Brain microvascular endothelial cell (primary cell): ENCODE results near the gene C6orf136.

Experiments used
- DNase-seq: peaks from one replicate; pipeline ENCODE4 v3.0.0-alpha.2; 2020
- H3K27ac ChIP-seq: fragments of 250-450 bp; sonication (Bioruptor Pico); 2 replicates; pipeline ENCODE4 v1.5.1; 2020; ENCODE audit warnings: mild to moderate bottlenecking, moderate library complexity
- H3K27me3 ChIP-seq: fragments of 250-450 bp; sonication (Bioruptor Pico); replicated peaks from 2 replicates; pipeline ENCODE4 v1.5.1; 2020; ENCODE audit warnings: mild to moderate bottlenecking
- H3K36me3 ChIP-seq: fragments of 250-450 bp; sonication (Bioruptor Pico); replicated peaks from 2 replicates; pipeline ENCODE4 v1.5.1; 2020; ENCODE audit warnings: mild to moderate bottlenecking
- H3K4me3 ChIP-seq: 2 replicates; pipeline ENCODE4 v1.5.1; 2011; ENCODE audit warnings: low read depth, mild to moderate bottlenecking, control low read depth, low read length, moderate library complexity
- in situ Hi-C: cut with HindIII; loops from 2 replicates; pipeline ENCODE4 v1.10.0; 2017; ENCODE audit warnings: low sequenced_read_pairs, low pct_ligation_motif_present
- TF ChIP-seq, protein P1 (sequence below): IDR thresholded peaks from 2 replicates; pipeline ENCODE4 v1.5.1; 2011; ENCODE audit warnings: low read depth, mild to moderate bottlenecking, moderate library complexity, low read length, control low read depth, inconsistent platforms; ENCODE audit errors: missing control alignments

C6orf136 gene

DNA sequence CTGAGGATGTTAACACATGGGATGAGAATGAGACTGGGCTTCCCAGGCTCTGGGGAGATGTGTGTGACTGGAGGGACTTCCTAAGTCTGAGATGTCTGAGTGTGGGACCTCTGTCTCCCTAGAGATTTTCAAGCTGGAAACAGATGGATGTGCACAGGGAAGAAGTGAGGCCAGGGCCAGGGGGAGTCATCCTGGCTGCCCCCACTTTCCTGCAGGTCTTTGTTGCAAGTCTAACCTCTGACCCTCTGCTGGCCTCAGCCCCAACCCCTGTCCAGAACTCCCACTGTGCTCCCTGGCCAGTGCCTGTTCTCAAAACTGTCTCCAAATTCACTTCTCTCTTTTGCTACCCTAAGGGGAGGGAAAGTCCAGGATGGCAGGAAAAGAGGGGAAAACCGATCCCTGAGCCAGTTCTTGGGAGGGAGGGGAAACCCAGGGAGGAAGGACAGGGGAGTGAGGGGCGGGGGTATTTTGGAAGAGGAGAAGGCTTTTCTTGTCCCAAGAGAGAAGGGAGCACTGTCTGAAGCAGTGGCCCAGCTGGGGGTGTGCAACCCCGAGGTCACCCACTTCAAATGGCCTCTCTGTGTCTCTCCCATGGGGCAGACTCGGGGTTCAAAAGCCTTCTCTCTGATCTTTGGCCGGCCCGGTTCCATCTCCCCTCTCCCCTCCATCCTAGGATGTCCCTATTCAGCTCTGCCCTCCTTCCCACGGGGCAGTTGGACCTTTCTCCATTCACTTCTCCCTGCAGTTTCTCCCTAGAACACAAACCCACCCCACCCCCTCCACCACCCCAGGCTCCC lies 36.4 kb downstream of the C6orf136 start:
- H3K36me3 ChIP-seq: peaks cover 40% of the 10 kb centered on the region

DNA sequence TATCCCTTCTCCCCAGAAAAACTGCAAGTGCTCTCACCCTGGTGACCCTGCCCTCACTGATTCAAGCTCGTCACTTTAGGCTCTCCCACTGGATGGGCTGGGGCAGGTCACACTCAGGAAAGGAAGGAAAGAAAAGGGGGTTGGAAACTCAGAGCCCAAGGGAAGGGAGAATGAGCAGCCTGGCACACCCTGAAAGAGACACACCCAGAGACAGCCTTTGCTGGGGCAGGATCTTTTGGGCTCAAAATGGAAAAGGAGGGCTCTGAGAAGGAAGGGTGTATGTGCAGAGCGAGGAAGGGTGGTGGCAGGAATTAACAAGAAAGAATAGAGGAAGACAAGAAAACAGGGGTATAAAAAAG lies 37.0 kb downstream of the C6orf136 start:
- DNase-seq: no peak

More for the DNA sequence above, 36.4 kb downstream of the C6orf136 start:
- H3K4me3 ChIP-seq: peak overlapping the region; percentile 89
- TF ChIP-seq, protein P1, sequence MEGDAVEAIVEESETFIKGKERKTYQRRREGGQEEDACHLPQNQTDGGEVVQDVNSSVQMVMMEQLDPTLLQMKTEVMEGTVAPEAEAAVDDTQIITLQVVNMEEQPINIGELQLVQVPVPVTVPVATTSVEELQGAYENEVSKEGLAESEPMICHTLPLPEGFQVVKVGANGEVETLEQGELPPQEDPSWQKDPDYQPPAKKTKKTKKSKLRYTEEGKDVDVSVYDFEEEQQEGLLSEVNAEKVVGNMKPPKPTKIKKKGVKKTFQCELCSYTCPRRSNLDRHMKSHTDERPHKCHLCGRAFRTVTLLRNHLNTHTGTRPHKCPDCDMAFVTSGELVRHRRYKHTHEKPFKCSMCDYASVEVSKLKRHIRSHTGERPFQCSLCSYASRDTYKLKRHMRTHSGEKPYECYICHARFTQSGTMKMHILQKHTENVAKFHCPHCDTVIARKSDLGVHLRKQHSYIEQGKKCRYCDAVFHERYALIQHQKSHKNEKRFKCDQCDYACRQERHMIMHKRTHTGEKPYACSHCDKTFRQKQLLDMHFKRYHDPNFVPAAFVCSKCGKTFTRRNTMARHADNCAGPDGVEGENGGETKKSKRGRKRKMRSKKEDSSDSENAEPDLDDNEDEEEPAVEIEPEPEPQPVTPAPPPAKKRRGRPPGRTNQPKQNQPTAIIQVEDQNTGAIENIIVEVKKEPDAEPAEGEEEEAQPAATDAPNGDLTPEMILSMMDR: no peak
- no peaks in the 10 kb centered on the region for H3K27me3 ChIP-seq
- in situ Hi-C loops: no loop called here
- H3K27ac ChIP-seq: peak overlapping the region; percentile 84
- DNase-seq: no peak

DNA sequence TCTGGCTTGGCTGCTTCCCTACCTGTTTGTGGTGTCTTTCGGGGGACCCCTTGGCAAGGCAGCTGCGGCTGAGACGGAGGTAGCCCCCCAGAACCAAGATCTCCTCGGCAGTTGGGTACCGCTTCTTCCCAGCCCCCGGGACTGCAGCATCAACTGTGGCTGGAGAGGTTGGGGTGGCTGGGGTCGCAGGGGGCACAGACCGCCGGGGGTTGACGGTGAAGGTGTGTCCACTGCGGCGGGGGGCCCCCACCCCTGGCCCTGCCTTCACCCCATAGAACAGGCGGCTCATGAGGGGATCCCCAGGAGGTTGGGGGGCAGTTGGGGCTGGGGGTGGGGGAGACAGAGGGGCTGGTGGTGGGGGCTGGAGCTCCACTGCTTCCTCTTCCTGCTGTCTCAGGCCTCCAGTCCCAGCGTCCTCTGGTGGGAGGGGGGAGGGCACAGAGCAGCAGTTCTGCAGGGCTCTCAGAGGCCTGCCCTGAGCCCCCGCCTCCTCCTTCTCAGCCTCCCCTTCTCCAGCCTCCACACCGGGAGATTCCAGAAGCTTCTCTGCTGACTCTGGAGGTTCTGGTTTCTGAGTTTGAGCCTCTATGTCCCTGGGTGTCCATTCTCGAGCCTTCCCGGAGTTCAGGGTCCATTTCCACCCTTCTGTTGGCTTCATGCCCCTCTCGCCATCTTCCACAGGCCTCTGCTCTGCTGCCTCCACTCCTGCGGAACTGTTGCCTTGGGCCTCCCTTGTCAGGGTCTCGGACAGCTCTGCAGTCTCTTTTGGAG lies 37.6 kb downstream of the C6orf136 start:
- TF ChIP-seq, protein P1: no peak
- H3K27ac ChIP-seq: peak overlapping the region; percentile 85
- in situ Hi-C loops: no loop called here
- no peaks in the 10 kb centered on the region for H3K27me3 ChIP-seq
- no peak for DNase-seq
- peaks cover 33% of the 10 kb centered on the region for H3K36me3 ChIP-seq
- H3K4me3 ChIP-seq: peak overlapping the region; percentile 89

More for the DNA sequence above, 37.0 kb downstream of the C6orf136 start:
- peaks cover 35% of the 10 kb centered on the region for H3K36me3 ChIP-seq
- in situ Hi-C loops: no loop called here
- peak overlapping the region; percentile 84 for H3K27ac ChIP-seq
- TF ChIP-seq, protein P1: no peak
- peak overlapping the region; percentile 89 for H3K4me3 ChIP-seq
- H3K27me3 ChIP-seq: no peaks in the 10 kb centered on the region

DNA sequence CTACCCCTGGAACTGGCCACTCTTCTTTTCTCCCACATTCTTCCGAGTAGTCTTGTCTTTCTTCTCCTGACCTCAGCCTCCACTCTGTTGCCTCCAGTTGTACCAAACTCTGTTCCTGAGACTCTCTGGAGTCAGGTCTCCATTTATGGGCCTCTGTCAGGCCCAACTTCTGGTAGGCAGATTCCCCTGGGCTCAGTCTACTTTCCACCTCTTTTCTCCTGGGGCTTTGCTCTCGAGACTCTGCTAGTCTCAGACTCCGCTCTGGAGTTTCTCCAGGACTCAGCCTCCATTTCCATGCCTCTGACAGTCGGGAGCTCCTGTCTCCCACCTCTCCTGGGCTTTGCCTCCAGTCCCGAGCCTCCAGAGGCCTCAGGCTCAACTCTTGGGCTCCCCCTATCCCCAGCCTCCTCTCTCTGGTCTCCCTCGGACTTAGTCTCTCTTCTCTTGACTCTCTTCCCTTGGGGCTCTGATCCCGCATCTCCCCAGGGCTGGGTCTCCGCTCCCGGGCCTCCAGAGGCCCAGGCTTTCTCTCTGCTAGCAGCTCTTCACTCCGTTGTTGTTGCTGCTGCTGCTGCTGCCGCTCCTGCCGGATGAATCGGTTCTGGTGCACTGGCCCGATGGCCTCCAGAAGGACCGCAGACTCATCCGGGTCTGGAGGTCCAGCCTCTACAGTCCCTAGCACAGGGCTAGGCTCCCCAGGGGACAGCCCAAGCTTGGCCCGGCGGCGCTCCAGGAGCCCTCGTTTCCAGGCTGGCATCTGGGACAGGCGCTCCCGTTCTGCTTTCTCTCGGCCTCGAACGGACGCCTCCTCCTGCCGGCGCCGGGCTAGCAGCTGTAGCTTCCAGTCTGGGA lies 38.5 kb downstream of the C6orf136 start:
- TF ChIP-seq, protein P1: peak; percentile 60
- no peak for DNase-seq
- peak overlapping the region; percentile 89 for H3K4me3 ChIP-seq
- peaks cover 25% of the 10 kb centered on the region for H3K36me3 ChIP-seq
- H3K27ac ChIP-seq: peak overlapping the region; percentile 85
- in situ Hi-C loops: no loop called here
- no peaks in the 10 kb centered on the region for H3K27me3 ChIP-seq

DNA sequence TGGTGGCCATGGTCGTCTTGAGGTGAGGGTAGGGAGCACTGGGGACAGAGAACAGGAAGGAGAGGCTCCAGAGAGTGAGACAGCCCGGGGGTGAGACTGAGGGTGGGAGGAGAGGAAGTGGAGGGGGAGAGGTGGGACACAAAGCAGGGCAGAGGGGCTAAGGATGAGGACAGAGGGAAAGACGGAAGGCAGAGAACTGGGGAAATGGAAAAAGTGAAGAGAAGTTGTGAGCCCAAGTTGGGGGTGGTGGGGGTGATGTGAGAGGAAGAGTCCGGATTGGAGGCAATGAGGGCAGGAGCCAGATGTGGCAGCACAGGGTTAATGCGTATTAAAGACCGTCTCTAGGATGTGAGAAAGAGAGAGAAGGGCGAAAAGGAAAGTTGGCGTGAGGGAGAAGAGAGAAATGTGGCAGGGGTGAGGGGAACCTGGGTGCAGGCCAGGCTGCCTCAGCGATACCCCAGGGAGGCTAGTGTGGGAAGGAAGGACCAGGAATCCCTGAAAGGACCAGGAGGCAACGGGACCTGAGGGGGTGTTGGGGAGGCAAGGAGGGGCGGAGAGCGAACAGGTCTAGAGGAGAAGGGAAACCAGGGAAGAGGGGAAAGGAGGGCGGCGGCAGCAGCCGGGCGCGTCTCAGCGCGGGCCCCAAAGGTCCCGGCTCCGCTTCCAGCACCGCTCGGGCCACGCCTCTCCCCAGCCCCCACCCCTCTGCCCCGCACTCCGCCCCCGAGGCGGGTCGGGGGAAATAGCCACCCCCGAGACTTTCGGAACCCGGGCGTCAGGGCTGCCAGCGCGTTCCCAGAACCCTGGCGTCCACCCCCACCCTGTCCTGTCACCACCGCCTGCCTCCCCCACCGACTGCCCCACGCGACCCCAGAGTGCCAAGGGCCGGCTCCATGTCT lies 39.3 kb downstream of the C6orf136 start, which contains the start of gene PPP1R18:
Gene PPP1R18 (minus strand): TSS at position 637 of the 899 bp plus-strand sequence. CDS start 627 bp downstream, at position 10.
- TF ChIP-seq, protein P1: no peak
- peak within 1 kb of the TSS; percentile 85 for H3K27ac ChIP-seq
- H3K4me3 ChIP-seq: peak within 1 kb of the TSS; percentile 89
- H3K27me3 ChIP-seq: no peaks in the 10 kb centered on the region
- in situ Hi-C loops: no loop called here
- no peak for DNase-seq
- H3K36me3 ChIP-seq: peaks cover 19% of the 10 kb centered on the region
